Fibroblast of skin of back (primary cell): Measurements from ENCODE around the gene LRMDA.

Experiments
- DNase-seq: peaks from one replicate; pipeline ENCODE4 v3.0.0-alpha.2; 2013

The LRMDA gene

DNA sequence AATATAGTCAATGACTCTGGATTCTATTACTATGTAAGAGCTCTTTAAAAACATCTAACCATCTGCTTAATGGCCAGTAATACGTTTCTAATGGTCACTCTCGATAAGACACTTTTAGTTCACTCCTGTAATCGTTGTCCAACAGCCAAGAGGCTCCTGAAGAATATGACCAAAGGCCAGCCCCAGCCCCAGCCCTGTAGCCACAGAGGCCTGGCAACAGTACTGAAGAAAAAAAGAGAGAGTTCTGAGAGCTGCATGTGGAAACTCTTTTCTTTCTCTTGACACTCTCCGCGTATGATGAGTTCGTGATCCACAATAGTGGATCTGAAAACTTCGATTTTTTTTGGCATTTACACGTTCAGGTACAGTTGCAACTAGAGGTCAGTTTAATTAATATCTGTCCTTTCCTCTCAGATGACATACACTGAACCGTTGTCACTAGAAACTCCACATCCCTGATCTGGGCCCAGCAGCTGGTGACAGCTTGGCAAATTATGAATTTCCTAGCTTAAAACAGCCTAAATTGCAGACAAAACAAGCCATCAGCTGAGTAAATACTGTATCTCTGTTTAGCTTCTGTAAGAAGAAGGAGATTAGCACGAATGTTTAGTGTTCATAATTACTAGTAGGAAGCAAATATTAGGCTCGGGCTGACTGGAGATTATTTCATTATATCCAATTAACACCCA lies 456.7 kb downstream of the LRMDA start:
- no peak for DNase-seq

DNA sequence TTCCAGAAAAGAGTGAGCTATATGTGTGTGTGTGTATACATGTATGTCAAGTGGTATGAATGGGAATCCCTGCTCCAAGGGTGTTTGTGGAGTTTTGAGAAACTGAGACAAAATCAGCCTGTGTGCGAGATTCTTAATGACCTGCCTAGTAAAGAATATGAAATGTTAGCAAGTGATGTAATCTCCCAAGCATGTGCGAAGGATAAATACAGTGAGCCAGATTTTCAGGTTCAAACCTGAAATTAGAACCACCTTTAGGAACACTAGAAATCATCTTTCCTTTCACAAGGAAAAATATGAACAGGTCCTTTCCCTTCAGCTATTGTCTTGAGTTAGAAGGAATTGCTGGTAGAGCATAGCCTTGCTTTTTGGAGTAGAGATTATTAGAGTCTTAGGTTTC lies 457.6 kb downstream of the LRMDA start:
- no peak for DNase-seq

DNA sequence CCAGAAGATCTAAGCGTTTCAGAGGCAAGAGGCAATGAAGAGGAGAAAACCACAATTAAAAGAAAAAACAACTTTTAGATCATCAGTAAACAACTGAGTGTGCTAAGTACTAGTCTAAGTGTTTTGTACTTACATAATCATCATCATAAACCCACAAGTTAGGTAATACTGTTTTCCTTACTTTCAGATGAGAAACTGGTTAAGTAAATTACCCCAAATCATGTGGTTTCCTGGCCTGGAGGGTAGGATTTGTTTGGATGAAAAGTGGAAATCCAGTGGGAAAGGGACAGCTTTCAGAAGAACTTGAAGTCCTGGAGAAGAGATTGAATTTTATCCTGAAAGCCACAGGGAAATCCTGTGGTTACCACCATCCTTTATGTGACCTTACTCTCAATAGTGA lies 463.3 kb downstream of the LRMDA start:
- DNase-seq, result no peak

DNA sequence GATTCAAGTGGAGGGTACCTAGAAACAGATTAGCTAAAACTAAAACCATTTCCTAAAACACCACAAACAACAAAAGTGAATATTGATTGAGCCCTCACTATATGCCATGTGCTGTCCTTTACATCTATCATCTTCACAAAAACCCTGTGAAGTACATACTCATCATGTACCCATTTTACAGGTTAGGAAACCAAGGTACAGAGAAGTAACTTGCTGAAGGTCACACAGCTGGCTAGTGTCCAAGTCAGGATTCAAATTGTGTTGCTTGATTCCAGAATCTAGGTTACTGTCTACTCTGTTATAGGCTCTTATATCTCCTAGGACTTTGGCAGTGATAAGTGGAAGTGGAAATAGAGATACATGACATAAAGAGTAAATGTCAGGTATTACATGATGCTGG lies 463.8 kb downstream of the LRMDA start:
- DNase-seq, result no peak

DNA sequence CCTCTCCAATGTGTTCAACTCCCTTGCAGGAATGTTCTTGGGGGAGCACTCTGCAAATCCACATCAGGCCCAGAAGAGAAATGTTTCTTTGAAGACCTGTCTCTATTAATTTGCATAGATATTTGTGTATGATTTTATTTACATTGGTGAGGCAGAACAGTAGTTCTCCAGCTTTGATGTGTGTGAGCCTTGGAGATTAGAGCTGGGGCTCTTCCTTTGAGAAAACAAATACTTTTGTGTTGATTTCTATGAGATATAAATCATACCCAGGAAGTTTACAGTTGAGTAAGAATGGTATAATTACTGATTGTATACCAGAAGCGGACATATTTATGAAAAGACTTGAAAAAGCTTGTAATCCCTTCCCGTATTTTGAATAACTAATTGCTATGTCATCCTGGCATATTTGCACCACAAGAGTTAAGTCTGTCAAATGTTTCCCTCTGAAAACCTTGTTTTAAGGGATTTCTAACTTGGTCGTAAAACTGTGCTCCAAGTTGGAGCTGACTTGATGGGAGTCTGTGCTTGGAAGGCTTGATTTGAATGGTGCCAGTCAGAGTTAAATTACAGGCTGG lies 468.5 kb downstream of the LRMDA start:
- DNase-seq, result no peak

- DNase-seq, result no peak
Measured at GRCh38 chr10:75902816-75903215, 471.4 kb downstream of the LRMDA start.

- no peak for DNase-seq
Measured at GRCh38 chr10:75904499-75905283, 473.3 kb downstream of the LRMDA start.

GRCh38 chr10:75905490-75905889 lies 474.1 kb downstream of the LRMDA start:
- DNase-seq, result no peak

GRCh38 chr10:75910032-75910431 lies 478.6 kb downstream of the LRMDA start:
- peak; percentile 45 for DNase-seq

- no peak for DNase-seq
Measured at GRCh38 chr10:75911426-75911825, 480.0 kb downstream of the LRMDA start.

- DNase-seq, result no peak
Measured at GRCh38 chr10:75916906-75917305, 485.5 kb downstream of the LRMDA start.

GRCh38 chr10:75919913-75920312 lies 488.5 kb downstream of the LRMDA start:
- peak; percentile 4 for DNase-seq

DNA sequence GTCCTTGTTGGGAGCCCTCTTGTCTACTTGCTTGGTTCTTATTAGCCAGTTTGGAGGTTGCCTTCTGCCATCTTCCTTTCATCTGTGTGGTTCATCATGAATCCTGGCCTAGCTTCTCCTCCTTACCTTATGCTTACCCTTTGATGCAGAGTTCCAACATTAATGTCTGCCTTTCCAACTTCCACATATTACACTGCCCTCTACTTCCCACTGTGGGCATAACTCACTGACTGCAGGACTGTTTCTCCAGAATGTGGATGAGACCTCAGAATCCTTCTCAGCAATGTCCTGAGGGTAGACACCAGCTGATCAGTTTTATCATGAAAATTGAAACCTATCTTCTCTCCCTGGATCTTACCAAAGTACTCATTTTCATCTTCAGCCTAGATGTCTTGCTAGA lies 491.0 kb downstream of the LRMDA start:
- peak; percentile 9 for DNase-seq

GRCh38 chr10:75924309-75924902 lies 493.0 kb downstream of the LRMDA start:
- DNase-seq, result no peak

DNA sequence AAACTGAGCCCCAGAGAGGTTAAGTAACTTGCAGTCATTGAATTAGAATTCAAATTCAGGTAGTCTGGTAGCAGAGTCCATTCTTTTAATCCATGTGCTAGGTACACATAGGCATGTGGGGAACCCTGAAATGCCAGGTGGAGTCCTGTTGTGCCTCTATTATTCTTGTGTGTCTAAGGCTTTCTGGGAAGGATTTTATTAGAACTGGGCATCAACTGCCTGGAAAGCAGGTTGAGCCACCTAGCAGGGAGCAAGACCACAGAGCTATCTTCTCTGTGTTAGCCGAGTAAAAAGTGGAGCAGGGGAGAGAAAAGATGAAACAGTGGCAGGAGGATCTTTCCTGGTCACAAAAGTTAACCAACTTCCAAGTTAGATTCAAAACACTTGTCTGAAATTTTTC lies 494.6 kb downstream of the LRMDA start:
- DNase-seq, result no peak

DNA sequence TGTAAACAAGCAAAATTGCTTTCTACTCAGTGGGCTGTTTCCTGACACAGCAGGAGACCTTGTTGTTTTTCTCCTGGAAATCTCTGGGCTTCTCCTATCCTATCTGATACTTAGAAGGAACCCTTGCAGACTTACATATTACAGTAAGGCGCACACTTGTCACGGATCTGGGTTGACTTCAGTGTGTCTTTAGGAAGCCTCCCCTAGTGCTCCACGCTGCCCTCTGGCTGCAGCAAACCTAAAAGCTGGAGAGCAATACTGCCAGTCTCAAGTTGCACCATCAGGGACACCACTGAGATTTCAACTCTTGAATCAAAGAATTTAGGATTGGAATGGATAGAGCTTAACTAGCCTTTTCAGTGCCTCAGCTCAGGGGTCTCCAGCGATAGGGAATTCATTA lies 495.3 kb downstream of the LRMDA start:
- no peak for DNase-seq

DNA sequence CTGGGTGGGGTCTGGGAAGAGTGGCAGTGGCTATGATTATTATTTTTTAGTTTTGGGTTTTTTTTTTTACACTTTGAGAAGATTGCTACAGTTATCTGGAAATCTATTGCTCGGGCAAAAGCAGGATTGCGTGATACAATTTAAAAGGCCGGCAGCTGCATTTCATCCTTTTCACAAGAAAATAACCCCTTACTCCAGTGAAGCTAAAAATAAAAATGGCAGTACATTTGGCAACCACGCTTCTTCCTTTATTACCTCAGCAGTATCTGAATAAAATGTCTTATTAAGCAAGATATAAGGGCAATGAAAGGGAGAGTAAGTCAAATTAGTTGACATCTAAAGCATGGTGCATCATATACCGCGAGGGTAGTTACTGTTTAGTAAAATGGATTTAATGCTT lies 496.8 kb downstream of the LRMDA start:
- no peak for DNase-seq

- DNase-seq, result no peak
Measured at GRCh38 chr10:75929630-75930161, 498.3 kb downstream of the LRMDA start.

DNA sequence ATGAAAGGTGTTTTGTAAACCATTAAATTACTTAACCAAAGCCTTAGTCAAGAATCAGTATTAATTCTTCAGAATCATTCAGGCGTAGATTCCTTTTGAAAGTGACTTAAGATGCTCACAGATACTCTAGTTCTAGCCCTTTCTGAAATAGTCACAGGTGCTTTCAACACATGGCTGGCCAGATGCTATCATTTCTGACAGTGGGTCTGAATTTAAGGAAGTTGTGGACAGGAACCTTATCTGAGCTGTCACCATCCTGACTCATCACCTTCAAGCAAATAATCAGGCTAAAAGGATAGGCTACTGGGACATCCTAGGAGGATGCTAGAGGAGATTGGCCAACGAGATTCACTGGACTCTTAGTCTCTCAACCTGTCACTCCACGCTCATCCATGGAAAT lies 501.5 kb downstream of the LRMDA start:
- no peak for DNase-seq

- DNase-seq, result no peak
Measured at GRCh38 chr10:75935240-75935639, 503.8 kb downstream of the LRMDA start.

- no peak for DNase-seq
Measured at GRCh38 chr10:75935650-75936400, 504.4 kb downstream of the LRMDA start.

GRCh38 chr10:75936841-75937240 lies 505.4 kb downstream of the LRMDA start:
- no peak for DNase-seq

DNA sequence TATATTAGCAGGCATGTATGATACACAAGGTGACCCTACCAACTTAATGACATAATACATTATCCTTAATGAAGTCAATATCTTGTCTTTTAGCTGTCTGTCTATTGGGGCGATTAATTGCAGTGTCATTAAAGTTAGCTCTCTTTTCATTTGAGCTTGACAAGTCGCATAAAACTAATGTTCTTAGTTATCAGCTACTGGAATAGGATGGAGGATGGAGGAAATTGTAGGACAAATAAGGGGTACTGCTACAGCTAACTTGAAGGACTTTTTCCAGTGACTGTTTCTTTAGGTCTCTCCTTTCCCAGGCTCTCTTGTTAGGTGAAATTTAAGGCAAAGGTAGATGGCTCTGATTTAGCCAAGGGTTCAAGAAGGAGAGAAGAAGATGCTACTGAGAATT lies 506.4 kb downstream of the LRMDA start:
- DNase-seq, result no peak
